NCI-H82 treated with DMSO at 0.1 percent for 48 hours (cell line): ENCODE measurements around the gene FRMPD2.
"Not testable (repeated sequence)": the region's sequence is repeated elsewhere in the genome, so short reads cannot be mapped to it uniquely, and the experiment has no call there.

Source experiments
- DNase-seq: peaks from one replicate; lab custom pipeline; 2025; ENCODE audit not compliant: unreplicated experiment; lab: John Stamatoyannopoulos, UW

FRMPD2 gene

DNA sequence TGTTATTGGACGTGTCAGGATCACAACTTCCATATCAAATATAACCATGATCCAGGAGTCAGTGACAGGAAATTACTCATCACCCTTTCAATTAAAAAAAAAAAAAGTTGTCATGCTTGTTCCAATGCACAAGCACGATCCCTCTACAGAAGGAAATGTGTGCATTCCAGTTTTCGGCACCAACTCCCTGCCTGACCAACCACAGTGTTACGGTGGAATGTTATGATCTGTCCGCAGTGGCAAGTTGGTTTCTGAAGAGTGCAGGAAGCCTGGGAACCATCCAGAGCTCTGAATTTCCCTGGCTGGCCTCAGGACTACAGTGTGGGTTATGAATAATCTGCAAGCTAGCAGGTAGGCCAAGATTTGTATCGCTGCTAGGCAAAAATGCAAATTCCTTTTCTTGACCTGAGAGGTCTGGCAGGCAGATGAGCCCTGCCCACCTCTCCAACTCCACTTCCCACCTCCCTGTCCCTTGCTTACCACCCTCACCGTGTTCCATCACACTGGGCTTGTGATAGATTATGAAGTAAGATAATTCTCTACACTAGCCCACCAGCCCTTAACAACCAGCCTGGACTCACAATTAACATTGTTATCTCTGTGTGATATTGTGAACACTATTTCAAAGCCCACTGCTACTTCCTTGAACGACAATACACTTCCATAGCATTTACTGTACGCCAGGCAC is 20.4 kb downstream of the FRMPD2 start:
- no peak for DNase-seq

DNA sequence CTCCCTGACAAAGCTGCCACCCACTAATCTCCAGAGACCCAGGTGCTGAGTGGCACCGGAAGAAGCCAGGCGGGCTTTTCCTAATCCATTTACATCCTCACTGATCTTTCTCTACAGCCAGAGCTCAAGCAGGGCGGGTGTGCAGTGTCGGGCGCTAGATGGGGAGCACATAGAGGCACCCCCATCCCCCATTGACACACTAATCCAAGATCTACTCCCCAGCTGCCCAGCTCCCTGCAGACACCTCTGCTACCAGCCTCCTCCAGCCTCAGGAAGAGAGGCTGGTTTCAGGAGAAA is 22.2 kb downstream of the FRMPD2 start:
- DNase-seq: peak; percentile 76

DNA sequence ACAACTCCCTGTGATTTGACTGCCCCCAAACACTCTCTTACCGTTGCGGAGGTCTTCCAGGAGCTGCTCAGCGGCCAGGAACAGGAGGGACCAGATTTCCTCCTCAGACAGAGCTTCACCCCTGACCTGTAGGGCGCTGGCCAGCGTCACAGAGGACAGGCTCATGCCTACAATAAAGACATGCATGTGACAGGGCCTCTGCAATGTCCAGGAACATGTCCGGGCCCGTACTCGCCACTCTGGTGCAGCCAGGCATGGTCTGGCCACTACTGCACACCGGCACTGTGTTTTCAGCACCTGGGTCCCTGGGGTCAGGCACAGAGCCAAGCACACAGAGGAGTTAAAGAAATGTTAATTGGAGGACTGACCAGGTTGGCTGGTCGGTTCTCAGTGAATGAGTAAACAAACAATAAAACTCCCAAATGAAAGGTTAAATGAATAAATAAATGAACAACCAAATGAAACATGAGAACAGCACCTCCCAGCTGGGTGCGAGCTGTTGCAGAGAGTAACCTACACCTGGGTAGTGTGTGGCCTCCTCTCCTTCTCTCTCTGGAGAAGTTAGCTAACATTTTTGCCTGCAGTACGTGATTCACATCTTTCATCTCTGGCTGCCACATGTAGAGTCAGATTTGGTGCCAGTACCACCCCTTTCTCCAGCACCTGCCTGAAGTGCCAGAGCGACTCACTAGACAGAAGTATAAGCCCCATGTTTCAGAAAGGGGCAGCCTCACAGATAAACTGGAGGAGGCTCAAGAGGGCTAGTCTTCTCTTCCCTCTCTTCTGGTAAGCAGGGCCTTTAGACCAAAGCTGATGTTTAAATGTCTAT is 22.8 kb downstream of the FRMPD2 start:
- DNase-seq: no peak

DNA sequence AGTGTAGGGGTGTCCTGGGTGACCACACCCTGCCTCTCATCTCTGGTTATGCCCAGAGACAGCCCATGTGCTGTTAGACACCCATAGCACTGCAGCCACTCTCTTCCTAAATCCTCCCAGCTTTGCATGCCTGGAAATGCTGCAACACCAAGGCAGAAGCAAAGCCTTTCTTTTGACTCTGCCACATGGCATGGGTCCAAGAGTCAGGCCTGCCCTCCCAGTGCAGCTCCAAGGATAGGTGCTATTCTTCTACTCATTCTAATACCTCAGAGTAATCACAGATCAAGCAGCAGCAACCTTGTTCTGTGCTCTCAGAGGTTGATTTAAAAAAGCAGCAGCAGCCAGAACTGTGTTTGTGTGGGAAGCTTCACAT is 23.4 kb downstream of the FRMPD2 start:
- DNase-seq: no peak

GRCh38 chr10:48249763-48250351 is 24.6 kb downstream of the FRMPD2 start:
- DNase-seq: no peak

- DNase-seq: no peak
Observed at GRCh38 chr10:48249004-48249762, 25.3 kb downstream of the FRMPD2 start.

DNA sequence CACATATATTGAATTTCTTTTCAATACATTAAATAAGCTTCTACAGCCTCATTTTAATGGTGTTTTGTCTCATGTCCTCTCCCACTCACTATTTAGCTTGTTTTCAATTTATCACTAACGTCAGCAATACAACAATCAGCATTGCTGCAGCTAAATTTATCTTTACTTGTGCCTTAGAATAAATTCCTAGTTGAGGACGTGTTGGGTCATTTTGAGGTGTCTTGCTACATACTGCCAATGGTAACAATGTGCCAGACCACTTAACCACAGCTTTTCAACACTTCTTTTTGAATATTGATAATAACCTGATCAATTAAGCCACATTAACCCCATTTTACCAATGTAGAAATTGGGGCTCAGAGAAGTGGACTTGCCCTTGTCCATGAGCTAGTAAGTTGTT is 26.0 kb downstream of the FRMPD2 start:
- DNase-seq: no peak

- no peak for DNase-seq
Observed at GRCh38 chr10:48247680-48248079, 26.8 kb downstream of the FRMPD2 start.

- no peak for DNase-seq
Observed at GRCh38 chr10:48246501-48246900, 28.0 kb downstream of the FRMPD2 start.

DNA sequence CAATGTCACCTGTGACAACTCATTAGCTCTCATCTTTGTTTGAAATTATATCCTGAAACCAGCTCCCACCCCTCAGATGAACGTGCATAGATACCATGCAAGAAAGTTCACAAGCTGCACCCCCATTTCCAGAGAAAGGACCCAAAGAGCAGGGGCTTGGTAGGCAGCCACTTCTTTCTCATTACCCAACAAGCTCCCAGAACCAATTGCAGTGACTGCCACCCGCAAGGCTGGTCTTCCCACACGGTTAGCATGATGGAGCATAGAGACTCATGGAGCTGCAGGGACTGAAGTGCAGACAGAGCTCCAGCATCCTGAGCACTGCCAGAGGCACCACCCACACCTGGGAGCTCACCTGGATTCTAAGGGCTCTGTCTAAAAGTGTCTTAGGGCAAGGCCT is 28.5 kb downstream of the FRMPD2 start:
- no peak for DNase-seq

- DNase-seq: not testable (repeated sequence)
Observed at GRCh38 chr10:48243921-48244320, 30.6 kb downstream of the FRMPD2 start.

- DNase-seq: no peak
Observed at GRCh38 chr10:48243487-48243886, 31.0 kb downstream of the FRMPD2 start.

DNA sequence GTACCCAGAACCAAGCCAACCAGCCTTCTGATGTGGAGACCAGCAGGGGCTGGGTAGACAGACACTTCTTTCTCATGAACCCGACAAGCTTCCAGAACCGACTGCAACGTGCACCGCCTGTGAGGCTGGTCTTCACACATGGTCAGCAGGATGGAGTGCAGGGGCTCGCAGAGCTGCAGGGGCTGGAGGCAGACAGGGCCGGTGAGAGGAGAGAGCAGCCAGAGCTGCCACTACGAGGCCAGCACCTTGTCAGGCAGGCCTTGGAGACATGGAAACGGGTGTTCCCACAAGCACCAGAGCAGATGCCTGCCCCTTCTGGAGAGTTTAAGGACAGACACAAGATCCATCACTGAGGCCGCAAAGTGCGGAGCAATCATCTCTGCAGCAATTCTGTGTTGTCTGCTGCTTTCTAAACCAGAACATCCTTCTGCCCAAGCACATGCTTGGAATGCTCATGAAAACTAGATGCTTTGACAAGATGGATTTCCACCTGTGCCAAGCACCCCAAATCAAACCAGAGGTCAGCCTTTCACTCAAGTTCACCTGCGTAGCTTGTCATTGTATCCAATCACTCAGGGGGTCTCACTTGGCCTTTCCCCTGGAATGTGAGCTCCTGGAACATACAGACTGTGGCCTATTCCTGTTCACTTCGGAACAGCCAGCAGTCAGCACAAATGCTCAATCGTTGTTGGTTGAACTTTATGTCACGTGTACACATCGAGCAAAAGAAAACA is 32.2 kb downstream of the FRMPD2 start:
- DNase-seq: no peak

DNA sequence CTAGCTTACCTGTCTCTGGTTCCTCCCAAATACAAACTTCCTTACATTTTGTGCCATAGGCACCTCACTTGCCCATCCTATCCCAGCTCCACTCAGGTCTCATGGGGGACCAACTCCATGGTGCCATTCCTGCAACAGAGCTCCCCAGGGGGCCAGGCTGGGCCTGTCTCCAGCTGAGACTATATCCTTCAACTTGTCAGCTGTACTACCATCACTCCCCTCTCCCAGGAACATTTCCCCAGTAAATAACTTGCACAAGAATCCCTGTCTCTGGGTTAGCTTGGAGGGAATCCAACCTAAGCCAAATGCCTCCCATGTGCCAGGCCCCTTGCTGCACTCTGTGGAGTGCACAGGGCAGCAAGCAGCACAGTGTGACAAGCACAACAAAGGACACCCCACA is 33.2 kb downstream of the FRMPD2 start:
- DNase-seq: no peak

DNA sequence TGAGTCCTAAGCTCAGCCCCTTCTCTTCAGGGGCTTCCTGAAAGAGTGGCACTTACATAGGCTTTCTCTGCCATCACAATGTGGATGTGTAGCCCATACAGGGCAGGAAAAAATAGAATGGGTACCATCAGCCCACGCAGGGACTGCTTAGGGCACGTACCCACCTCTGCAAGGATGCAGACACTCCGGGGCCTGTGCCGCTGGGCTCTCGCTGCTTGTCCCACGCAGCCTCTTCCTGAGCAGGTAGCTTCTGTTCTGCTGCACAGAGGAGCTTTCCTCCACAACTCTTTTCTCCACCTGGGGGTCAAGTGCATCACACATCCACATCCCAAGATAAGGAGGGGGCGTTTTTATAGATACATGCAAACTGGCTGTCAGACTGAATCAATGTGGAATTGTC is 34.3 kb downstream of the FRMPD2 start:
- no peak for DNase-seq

DNA sequence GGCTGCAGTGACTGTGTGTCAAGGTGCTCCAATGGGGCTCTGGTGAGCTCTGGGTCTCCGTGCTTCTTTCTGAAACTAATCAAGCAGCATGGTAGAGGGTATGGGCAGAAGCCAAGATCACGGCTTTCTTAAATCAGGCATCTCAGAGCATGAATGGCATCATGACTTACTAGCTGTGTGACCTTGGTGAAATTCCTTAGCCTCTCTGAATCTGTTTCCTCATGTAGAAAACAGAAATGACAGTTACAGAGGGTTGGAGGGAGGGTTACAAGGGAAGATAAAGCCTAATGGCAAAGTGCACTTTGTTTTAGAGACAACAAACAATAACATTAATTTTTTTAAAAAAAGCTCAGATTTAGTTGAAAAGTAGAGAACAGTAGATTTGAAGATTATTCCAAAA is 34.9 kb downstream of the FRMPD2 start:
- DNase-seq: no peak

DNA sequence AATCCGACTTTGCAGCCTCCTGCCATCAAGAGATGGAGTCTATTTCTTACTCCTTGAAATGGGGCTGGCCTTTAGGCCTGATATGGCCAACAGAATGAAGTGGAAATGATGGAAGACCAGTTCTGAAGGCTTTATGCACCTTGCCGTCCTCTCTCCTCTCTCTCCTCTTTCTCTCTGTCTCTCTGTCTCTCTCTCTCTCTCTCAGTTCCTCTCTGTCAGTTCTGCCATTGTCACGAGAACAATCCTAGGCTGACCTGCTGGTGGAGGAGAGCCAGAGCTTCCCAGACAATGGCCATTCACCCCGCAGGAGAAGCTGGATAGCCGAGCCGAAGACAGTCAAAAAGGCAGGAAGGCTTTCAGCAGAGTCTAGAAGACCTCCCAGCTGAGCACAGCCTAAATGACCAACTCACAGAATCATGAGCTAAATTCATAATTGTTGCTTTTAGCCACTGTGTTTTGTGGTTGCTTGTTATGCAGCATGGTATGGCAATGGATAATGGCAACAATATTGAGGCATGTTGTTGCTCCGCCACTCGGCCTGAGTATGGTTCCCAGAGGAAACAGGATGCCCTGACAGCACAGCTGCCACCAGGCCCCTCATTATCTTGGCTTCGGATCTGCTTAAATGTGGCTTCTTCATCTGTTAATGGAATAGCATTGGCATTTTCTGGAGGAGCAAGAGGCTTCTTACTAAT is 35.5 kb downstream of the FRMPD2 start:
- DNase-seq: no peak

- no peak for DNase-seq
Observed at GRCh38 chr10:48237259-48238250, 36.9 kb downstream of the FRMPD2 start.

- DNase-seq: no peak
Observed at GRCh38 chr10:48236199-48236621, 38.3 kb downstream of the FRMPD2 start.
